GM12865 (cell line): Measurements from ENCODE around the gene HERC3.

Source experiments
- DNase-seq: peaks from one replicate; pipeline ENCODE4 v3.0.0; 2010; ENCODE audit warnings: low read depth
- H3K4me3 ChIP-seq: 2 replicates; pipeline ENCODE4 v1.5.1; 2011; ENCODE audit warnings: mild to moderate bottlenecking, low read depth, low read length, control low read depth
- TF ChIP-seq, protein P1 (sequence below): IDR thresholded peaks from 2 replicates; pipeline ENCODE4 v1.5.1; 2011; ENCODE audit warnings: low read length, control low read depth, low read depth, inconsistent platforms; ENCODE audit not compliant: insufficient read depth; ENCODE audit errors: missing control alignments

HERC3 gene

GRCh38 chr4:88575186-88575585 lies 17.1 kb upstream of the HERC3 start:
- DNase-seq: no peak
- TF ChIP-seq, protein P1, sequence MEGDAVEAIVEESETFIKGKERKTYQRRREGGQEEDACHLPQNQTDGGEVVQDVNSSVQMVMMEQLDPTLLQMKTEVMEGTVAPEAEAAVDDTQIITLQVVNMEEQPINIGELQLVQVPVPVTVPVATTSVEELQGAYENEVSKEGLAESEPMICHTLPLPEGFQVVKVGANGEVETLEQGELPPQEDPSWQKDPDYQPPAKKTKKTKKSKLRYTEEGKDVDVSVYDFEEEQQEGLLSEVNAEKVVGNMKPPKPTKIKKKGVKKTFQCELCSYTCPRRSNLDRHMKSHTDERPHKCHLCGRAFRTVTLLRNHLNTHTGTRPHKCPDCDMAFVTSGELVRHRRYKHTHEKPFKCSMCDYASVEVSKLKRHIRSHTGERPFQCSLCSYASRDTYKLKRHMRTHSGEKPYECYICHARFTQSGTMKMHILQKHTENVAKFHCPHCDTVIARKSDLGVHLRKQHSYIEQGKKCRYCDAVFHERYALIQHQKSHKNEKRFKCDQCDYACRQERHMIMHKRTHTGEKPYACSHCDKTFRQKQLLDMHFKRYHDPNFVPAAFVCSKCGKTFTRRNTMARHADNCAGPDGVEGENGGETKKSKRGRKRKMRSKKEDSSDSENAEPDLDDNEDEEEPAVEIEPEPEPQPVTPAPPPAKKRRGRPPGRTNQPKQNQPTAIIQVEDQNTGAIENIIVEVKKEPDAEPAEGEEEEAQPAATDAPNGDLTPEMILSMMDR: no peak
- no peak overlapping the region for H3K4me3 ChIP-seq

- DNase-seq: no peak
- TF ChIP-seq, protein P1: no peak
- H3K4me3 ChIP-seq: no peak overlapping the region
Measured at GRCh38 chr4:88582493-88582892, 9.8 kb upstream of the HERC3 start.

DNA sequence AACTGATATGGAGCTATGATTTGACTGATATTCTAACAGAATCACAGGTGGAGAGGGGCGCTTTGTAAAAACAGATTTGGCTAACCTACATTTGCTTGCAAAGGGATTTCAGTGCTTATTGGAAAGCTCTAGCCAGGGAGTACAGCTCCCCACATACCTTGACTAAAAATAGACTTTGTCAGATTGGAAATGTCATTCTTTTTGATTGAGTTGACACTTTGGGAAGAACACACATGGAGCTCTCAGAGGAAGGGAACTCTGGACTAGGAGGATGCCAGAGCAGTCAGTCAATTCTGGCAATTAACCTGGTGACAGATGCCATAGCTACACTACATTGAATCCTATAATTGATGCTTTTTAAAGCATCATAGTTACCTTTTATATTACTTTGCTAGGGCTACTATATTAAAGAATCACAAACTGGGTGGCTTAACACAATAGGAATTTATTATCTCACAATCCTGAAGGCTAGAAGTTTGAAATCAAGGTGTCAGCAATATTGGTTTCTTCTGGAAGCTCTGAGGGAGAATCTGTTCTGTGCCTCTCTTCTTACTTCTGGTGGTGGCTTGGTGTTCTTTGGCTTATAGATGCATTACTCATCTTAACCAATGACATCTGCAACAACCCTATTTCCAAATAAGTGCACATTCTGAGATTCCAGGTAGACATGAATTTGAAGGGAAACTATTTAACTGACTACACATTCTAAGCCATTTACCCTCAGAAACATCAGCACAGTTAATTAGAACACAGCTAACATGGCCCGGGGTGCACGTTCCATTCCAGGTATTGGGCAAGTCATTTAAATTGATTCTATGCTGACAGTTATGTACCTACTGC lies 8.4 kb upstream of the HERC3 start:
- TF ChIP-seq, protein P1: no peak
- DNase-seq: no peak

DNA sequence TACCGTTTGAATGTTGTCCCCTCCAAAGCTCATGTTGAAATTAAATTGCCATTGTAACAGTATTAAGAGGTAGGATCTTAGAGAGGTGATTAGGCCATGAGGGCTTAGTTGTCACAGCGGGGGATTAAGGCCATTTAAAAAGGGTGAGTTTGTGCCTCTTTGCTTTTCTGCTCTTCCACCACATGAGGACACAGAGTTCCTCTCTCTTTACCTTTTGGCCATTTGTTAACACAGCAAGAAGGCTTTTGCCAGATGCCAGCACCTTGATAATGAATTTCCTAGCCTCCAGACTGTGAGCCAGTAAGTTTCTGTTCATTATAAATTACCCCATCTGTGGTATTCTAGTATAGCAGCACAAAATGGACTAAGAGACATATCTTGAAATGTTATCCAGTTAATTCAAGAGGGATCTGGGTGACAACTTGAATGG lies 7.8 kb upstream of the HERC3 start:
- H3K4me3 ChIP-seq: no peak overlapping the region
- TF ChIP-seq, protein P1: no peak

More for the DNA sequence above, 8.4 kb upstream of the HERC3 start:
- H3K4me3 ChIP-seq: no peak overlapping the region

GRCh38 chr4:88585917-88586316 lies 6.4 kb upstream of the HERC3 start:
- no peak for DNase-seq
- no peak overlapping the region for H3K4me3 ChIP-seq
- TF ChIP-seq, protein P1: no peak

More for the DNA sequence above, 7.8 kb upstream of the HERC3 start:
- no peak for DNase-seq

GRCh38 chr4:88587306-88587705 lies 5.0 kb upstream of the HERC3 start:
- no peak overlapping the region for H3K4me3 ChIP-seq
- no peak for DNase-seq
- TF ChIP-seq, protein P1: no peak
